Coronary artery (tissue), 2 donors: ENCODE data around the gene IKZF4.

ENCODE experiments used
- DNase-seq: peaks from one replicate; pipeline ENCODE4 v3.0.0-alpha.2; 2017; ENCODE audit warnings: low spot score
- H3K27ac ChIP-seq, 2 donors: fragments of 200-600 bp; sonication (generic); one replicate each; pipeline ENCODE4 v1.5.1; 2016 to 2019
- H3K4me3 ChIP-seq: fragments of 200-600 bp; sonication (generic); 2 replicates; pipeline ENCODE4 v1.5.1; 2016; ENCODE audit warnings: mild to moderate bottlenecking, moderate library complexity
- TF ChIP-seq, protein P1 (sequence below): fragments of 200-600 bp; sonication (generic); IDR thresholded peaks from one replicate; pipeline ENCODE4 v1.5.1; 2019; ENCODE audit warnings: antibody characterized with exemption

IKZF4 gene

DNA sequence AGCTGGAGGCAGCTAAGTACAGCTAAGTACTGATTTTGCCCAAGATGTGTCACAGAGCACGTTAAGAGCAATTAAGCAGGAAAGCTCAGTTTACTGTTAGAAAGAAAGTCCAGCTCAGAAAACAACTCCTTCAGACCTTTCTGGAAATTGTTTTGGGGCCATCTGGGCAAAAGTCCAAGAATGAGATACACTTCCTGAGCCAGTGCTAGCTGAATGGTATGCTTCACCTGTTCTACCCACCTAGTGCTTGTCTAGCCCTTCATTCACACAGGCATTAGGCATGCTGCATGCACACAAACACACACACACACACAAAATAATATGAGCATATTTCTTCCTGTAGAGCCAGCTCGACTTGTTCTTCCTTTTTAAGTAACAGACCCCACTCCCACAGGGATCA lies 6.6 kb upstream of the IKZF4 start:
- TF ChIP-seq, protein P1, sequence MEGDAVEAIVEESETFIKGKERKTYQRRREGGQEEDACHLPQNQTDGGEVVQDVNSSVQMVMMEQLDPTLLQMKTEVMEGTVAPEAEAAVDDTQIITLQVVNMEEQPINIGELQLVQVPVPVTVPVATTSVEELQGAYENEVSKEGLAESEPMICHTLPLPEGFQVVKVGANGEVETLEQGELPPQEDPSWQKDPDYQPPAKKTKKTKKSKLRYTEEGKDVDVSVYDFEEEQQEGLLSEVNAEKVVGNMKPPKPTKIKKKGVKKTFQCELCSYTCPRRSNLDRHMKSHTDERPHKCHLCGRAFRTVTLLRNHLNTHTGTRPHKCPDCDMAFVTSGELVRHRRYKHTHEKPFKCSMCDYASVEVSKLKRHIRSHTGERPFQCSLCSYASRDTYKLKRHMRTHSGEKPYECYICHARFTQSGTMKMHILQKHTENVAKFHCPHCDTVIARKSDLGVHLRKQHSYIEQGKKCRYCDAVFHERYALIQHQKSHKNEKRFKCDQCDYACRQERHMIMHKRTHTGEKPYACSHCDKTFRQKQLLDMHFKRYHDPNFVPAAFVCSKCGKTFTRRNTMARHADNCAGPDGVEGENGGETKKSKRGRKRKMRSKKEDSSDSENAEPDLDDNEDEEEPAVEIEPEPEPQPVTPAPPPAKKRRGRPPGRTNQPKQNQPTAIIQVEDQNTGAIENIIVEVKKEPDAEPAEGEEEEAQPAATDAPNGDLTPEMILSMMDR = no peak
- DNase-seq = no peak

DNA sequence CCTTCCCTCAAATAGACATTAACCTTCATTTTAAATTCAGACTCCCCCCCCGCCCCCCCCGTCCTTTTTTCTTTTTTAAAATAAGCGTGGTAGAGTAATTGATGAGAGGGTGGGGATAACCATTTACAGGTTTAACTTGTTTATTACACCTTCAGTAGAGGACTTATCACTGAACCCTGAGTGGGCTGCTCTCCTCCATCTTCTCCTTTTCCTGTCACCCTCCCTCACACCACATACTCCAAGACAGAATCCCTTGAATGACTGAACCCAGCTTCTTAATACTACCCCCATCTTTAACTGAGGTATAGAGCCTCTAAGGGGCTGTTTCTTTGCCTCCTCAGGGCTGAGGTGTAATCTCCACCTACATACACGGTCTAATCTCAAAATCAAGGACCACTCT lies 3.7 kb upstream of the IKZF4 start:
- TF ChIP-seq, protein P1 = no peak
- no peak overlapping the region for H3K4me3 ChIP-seq
- H3K27ac ChIP-seq = no peak overlapping the region
- no peak for DNase-seq

More for the DNA sequence above, 6.6 kb upstream of the IKZF4 start:
- H3K4me3 ChIP-seq = no peak overlapping the region
- H3K27ac ChIP-seq = no peak overlapping the region

DNA sequence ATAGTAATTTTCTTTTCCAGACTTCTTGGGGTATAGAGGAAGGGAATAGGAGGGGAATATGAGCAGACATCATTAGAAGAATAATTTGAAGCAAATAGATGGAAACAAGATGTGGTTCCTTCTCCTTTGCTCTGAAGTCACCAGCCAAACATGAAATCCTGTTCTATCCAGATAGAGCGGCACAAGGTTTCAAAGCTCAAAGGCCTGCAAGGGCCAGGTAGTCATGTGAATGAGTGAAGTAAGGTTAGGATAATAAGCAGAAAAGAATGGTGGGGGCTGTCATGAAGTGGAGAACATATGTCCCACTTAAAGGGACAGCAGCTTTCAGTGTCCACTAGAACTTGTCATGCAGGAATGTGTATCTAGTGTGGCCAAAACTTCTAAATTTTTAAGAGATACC lies 2.5 kb upstream of the IKZF4 start:
- Histone ChIP-seq H3K4me3 (no peak overlapping the region), H3K27ac (no peak overlapping the region)
- DNase-seq = no peak
- TF ChIP-seq, protein P1 = no peak

DNA sequence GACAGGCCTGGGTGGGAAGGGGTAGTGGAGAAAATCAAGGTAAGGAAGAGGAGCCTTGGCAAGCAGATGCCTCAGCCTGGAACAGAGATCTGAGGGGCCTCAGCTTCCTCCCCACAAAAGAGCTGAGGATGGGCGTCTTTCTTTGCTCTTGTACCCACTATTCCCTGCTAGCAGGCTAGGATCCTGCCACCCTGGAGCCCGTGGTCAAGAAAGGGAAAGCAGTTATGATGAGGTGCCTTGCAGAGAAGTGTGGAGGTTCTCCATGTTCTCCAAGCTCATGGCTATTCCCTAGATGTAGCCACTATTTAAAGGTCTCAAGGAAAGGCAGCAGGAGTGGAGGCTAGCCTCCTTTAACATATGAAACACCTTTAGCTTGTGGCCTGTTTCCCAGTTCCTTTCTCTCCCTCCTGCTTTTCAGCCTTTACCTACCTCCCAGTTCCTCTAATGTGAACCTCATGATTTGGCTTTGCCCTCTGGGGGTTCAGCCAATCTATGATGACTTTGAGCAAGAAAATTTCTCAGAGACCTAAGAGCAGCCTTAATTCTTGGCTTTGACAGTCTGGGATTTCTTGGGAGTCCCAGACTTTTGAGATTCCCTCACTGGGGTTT lies 1.1 kb downstream of the IKZF4 start:
- H3K4me3 ChIP-seq = peak overlapping the region; percentile 66

DNA sequence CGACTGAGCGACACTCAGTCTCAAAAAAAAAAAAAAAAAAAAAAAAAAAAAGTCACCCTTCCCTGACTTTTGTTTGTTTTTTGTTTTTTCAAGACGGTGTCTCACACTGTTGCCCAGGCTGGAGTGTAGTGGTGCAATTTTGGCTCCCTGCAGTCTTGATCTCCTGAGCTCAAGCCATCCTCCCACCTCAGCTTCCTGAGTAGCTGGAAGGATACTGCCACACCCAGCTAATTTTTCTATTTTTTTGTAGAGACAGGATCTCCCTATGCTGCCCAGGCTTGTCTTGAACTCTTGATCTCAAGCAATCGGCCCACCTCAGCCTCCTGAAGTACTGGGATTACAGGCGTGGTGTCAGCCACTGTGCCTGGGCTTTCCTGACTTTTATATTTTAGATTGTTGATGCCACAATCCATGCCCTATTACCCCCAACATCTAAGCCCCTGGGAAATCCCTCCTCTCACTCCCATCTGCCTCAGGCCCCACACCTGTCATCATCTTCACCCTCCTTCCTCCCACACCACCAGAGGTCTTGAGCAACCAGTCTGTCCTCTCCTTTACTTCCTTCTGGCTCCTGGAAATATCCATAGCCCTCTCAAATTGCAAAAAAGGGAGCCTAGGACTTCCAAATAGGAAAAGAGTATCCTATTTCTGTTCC lies 7.8 kb downstream of the IKZF4 start:
- Histone ChIP-seq H3K4me3 (no peak overlapping the region), H3K27ac (no peak overlapping the region)
- TF ChIP-seq, protein P1 = no peak
- no peak for DNase-seq

More for the DNA sequence above, 1.1 kb downstream of the IKZF4 start:
- peak overlapping the region in 1 of 2 donors; percentile 60 for H3K27ac ChIP-seq
- TF ChIP-seq, protein P1 = no peak
- DNase-seq = no peak

DNA sequence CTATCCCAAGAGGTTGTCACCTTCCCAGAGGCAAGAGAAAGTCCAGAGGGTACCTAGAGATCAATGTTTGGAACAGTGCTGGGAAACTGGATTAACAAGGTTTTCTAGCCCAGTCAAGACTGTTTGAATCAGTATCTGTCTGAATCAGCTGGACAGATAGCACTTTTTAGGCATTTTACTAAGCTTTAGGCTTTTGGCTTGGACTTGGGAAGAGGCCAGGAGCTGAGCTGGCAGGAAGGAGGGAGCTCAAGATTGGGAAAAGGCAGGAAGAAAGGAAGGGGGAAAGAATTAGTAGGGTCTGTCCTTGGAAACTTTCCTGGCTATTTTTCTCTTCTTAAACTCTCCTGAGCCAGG lies 8.3 kb downstream of the IKZF4 start:
- H3K4me3 ChIP-seq = no peak overlapping the region
- DNase-seq = no peak
- TF ChIP-seq, protein P1 = no peak
- no peak overlapping the region for H3K27ac ChIP-seq

DNA sequence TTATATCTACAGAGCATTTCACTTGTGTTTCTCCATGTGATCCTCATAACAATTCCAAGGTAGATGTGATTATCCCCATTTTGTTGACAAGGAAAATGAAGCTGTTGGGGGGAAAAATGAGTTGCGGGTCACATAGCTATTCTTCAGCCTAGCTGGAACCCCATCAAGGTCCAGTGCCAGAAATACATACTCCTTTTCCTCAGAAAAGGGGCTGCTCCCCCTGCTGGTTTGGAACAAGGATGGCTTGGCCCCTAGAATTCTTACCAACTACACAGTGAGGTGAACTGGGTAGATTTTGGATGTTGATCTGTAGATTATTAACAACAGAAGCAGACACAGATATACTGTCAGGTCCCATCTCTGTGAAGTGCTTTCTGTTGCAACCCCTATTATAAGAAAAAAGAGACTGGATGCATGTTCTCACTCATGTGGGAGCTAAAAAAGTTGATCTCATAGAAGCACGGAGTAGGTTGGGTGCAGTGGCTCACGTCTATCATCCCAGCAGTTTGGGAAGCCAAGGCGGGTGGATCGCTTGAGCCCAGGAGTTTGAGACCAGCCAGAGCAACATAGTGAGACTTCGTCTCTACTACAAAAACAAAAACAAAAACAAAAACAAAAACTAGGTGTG lies 8.9 kb downstream of the IKZF4 start:
- DNase-seq = no peak
- no peak overlapping the region for H3K27ac ChIP-seq
- TF ChIP-seq, protein P1 = peak; percentile 40

More for the DNA sequence above, 8.9 kb downstream of the IKZF4 start:
- no peak overlapping the region for H3K4me3 ChIP-seq
